SK-N-SH treated with all-trans-retinoic acid at 6 μM for 48 hours (cell line): ENCODE results near the gene BUD13.

Experiments used
- ATAC-seq: fragments of 200-7000 bp; cut with Tn5 transposase; 3 replicates; pipeline ENCODE4 v1.9.1; 2020; ENCODE audit warnings: mild to moderate bottlenecking, moderate library complexity
- ARNTL ChIP-seq: fragments of 450-650 bp; formaldehyde crosslinking; IDR thresholded peaks from 2 replicates; pipeline ENCODE4 v1.5.0; 2020; ENCODE audit warnings: low read depth, mild to moderate bottlenecking, moderate library complexity, borderline replicate concordance
- CSDC2 ChIP-seq: fragments of 250-450 bp; sonication (Bioruptor Pico); IDR thresholded peaks from 2 replicates; pipeline ENCODE4 v1.5.0; 2020; ENCODE audit warnings: mild to moderate bottlenecking, moderate library complexity
- CSRNP3 ChIP-seq: fragments of 250-450 bp; sonication (Bioruptor Pico); IDR thresholded peaks from 2 replicates; pipeline ENCODE4 v1.5.1; 2021; ENCODE audit warnings: mild to moderate bottlenecking, moderate library complexity
- ESRRG ChIP-seq: fragments of 250-450 bp; sonication (Bioruptor Pico); IDR thresholded peaks from 2 replicates; pipeline ENCODE4 v1.6.1; 2021; ENCODE audit warnings: mild to moderate bottlenecking
- GLIS3 ChIP-seq: fragments of 250-450 bp; sonication (Bioruptor Pico); IDR thresholded peaks from 2 replicates; pipeline ENCODE4 v1.5.0; 2020; ENCODE audit warnings: mild to moderate bottlenecking, moderate library complexity
- ISL1 ChIP-seq: fragments of 250-450 bp; sonication (Bioruptor Pico); IDR thresholded peaks from 2 replicates; pipeline ENCODE4 v2.1.2; 2022; ENCODE audit warnings: mild to moderate bottlenecking, moderate library complexity
- OSR1 ChIP-seq: fragments of 250-450 bp; sonication (Bioruptor Pico); IDR thresholded peaks from 2 replicates; pipeline ENCODE4 v1.8.0; 2022; ENCODE audit warnings: moderate library complexity, mild to moderate bottlenecking, inconsistent platforms
- PATZ1 ChIP-seq: fragments of 250-450 bp; sonication (Bioruptor Pico); IDR thresholded peaks from 2 replicates; pipeline ENCODE4 v1.8.0; 2020; ENCODE audit warnings: mild to moderate bottlenecking, moderate library complexity, borderline replicate concordance
- POU6F1 ChIP-seq: fragments of 250-450 bp; sonication (Bioruptor Pico); IDR thresholded peaks from 2 replicates; pipeline ENCODE4 v1.8.0; 2021; ENCODE audit warnings: low read depth, mild to moderate bottlenecking, moderate library complexity, borderline replicate concordance
- PPARA ChIP-seq: fragments of 250-450 bp; sonication (Bioruptor Pico); IDR thresholded peaks from 2 replicates; pipeline ENCODE4 v1.5.0; 2020; ENCODE audit warnings: mild to moderate bottlenecking, borderline replicate concordance
- RARB ChIP-seq: fragments of 250-450 bp; sonication (Bioruptor Pico); IDR thresholded peaks from 2 replicates; pipeline ENCODE4 v1.8.0; 2021; ENCODE audit warnings: mild to moderate bottlenecking, moderate library complexity
- TOX ChIP-seq: fragments of 250-450 bp; sonication (Bioruptor Pico); IDR thresholded peaks from 2 replicates; pipeline ENCODE4 v1.8.0; 2021; ENCODE audit warnings: mild to moderate bottlenecking, moderate library complexity, borderline replicate concordance
- TSHZ2 ChIP-seq: fragments of 250-450 bp; sonication (Bioruptor Pico); IDR thresholded peaks from 2 replicates; pipeline ENCODE4 v1.5.0; 2020; ENCODE audit warnings: mild to moderate bottlenecking, moderate library complexity
- ZC3H10 ChIP-seq: fragments of 250-450 bp; sonication (Bioruptor Pico); IDR thresholded peaks from 2 replicates; pipeline ENCODE4 v1.5.1; 2021; ENCODE audit warnings: mild to moderate bottlenecking, moderate library complexity
- ZFP3 ChIP-seq: fragments of 250-450 bp; sonication (Bioruptor Pico); IDR thresholded peaks from 2 replicates; pipeline ENCODE4 v1.5.0; 2020; ENCODE audit warnings: mild to moderate bottlenecking, moderate library complexity
- ZFP30 ChIP-seq: fragments of 450-650 bp; formaldehyde crosslinking; IDR thresholded peaks from 2 replicates; pipeline ENCODE4 v1.5.0; 2022; ENCODE audit warnings: mild to moderate bottlenecking, moderate library complexity
- ZNF70 ChIP-seq: fragments of 450-650 bp; formaldehyde crosslinking; IDR thresholded peaks from 2 replicates; pipeline ENCODE4 v1.5.0; 2020; ENCODE audit warnings: mild to moderate bottlenecking, moderate library complexity
- ZNF8 ChIP-seq: fragments of 450-650 bp; formaldehyde crosslinking; IDR thresholded peaks from 2 replicates; pipeline ENCODE4 v1.5.0; 2020; ENCODE audit warnings: mild to moderate bottlenecking, moderate library complexity

The BUD13 gene

GRCh38 chr11:116786326-116786725, 13.5 kb upstream of the BUD13 start (continued):
- no peak for TF ChIP-seq ESRRG (CRISPR knock-in tag)
- no peak for TF ChIP-seq OSR1 (CRISPR knock-in tag)

GRCh38 chr11:116782728-116783127, 9.9 kb upstream of the BUD13 start:
- ATAC-seq, result no peak

GRCh38 chr11:116778556-116778955, 5.8 kb upstream of the BUD13 start:
- TF ChIP-seq ZFP3 (CRISPR knock-in tag) (no peak), CSRNP3 (CRISPR knock-in tag) (no peak), ISL1 (CRISPR knock-in tag) (no peak), ARNTL (CRISPR knock-in tag) (no peak), OSR1 (CRISPR knock-in tag) (no peak), ZNF8 (CRISPR knock-in tag) (no peak), PPARA (no peak), CSDC2 (CRISPR knock-in tag) (no peak), PATZ1 (CRISPR knock-in tag) (no peak), POU6F1 (no peak)
- TF ChIP-seq, all 23 proteins: peak for 0
- ATAC-seq, result no peak

More at GRCh38 chr11:116782728-116783127, 9.9 kb upstream of the BUD13 start:
- TF ChIP-seq ZFP3 (CRISPR knock-in tag) (no peak), ZNF70 (CRISPR knock-in tag) (no peak), OSR1 (CRISPR knock-in tag) (no peak), PPARA (no peak), GLIS3 (no peak), ISL1 (CRISPR knock-in tag) (no peak), PATZ1 (CRISPR knock-in tag) (no peak)

- ATAC-seq, result no peak
- TF ChIP-seq ISL1 (CRISPR knock-in tag) (no peak), TSHZ2 (CRISPR knock-in tag) (no peak), ZC3H10 (CRISPR knock-in tag) (no peak), RARB (CRISPR knock-in tag) (no peak), TOX (CRISPR knock-in tag) (no peak), ZFP30 (CRISPR knock-in tag) (no peak), ZNF70 (CRISPR knock-in tag) (no peak), ZNF8 (CRISPR knock-in tag) (no peak), POU6F1 (no peak)
- TF ChIP-seq, all 23 proteins: peak for 0
Measured at GRCh38 chr11:116777056-116777455, 4.3 kb upstream of the BUD13 start.
